ENCODE results near the gene ZNF799.
"Not testable (repeated sequence)": the region's sequence is repeated elsewhere in the genome, so short reads cannot be mapped to it uniquely, and the experiment has no call there.

ZNF799 gene

DNA sequence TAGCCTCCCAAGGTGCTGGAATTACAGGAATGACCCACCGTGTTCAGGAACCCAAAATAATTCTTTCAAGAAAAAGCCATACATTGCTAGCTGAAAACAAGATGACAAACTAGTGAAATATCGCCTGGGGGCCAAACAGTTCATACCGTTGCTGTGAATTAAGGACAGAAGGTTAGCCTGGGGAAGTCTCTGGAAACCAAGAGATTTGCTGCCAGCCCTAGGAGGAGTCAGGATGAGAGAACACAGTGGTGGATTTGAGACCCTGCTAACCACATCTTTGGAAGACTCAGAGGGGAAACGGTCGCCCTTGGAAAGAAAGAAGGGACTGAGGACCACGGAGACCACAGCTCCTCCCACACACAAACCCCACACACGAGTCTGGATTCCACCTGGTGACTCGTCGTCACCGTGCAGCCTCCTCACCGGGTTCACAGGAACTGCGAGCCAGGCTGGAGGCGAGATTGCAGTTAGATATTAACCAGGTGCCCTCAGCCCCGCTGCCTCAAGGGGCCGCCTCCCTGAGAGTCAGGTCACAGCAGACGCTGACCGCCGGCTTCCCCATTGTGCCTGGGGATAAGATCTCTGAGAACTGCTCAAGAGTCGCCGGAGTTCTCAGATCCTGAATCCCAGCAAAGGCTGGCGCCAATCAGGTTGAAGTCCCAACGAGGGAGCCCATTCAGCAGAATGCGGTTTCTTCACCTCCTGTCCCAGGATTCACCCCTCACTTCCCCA lies 1.0 kb downstream of the ZNF799 start:
- Histone ChIP-seq H3K9ac (ENCODE audit: low read depth, low read length) (peak overlapping the region; percentile 65), H3K4me3 (ENCODE audit: low read depth, low read length) (peak overlapping the region; percentile 75)
- not testable (repeated sequence) for H3K9me3 ChIP-seq (ENCODE audit: control insufficient read depth, insufficient read depth, low read length); H3K36me3 ChIP-seq (ENCODE audit: control insufficient read depth, insufficient read depth, low read length); H3K4me1 ChIP-seq (ENCODE audit: control insufficient read depth, insufficient read depth, low read length); H3K27me3 ChIP-seq (ENCODE audit: control insufficient read depth, insufficient read depth, low read length)

GRCh38 chr19:12391148-12391547 lies 9.9 kb downstream of the ZNF799 start:
- not testable (repeated sequence) for H3K9ac ChIP-seq (ENCODE audit: low read depth, low read length); H3K4me3 ChIP-seq (ENCODE audit: low read depth, low read length); H3K36me3 ChIP-seq (ENCODE audit: control insufficient read depth, insufficient read depth, low read length); H3K9me3 ChIP-seq (ENCODE audit: control insufficient read depth, insufficient read depth, low read length); H3K27me3 ChIP-seq (ENCODE audit: control insufficient read depth, insufficient read depth, low read length); H3K4me1 ChIP-seq (ENCODE audit: control insufficient read depth, insufficient read depth, low read length)

GRCh38 chr19:12386365-12386764 lies 14.7 kb downstream of the ZNF799 start:
- not testable (repeated sequence) for H3K9ac ChIP-seq (ENCODE audit: low read depth, low read length); H3K36me3 ChIP-seq (ENCODE audit: control insufficient read depth, insufficient read depth, low read length); H3K9me3 ChIP-seq (ENCODE audit: control insufficient read depth, insufficient read depth, low read length); H3K4me1 ChIP-seq (ENCODE audit: control insufficient read depth, insufficient read depth, low read length); H3K4me3 ChIP-seq (ENCODE audit: low read depth, low read length); H3K27me3 ChIP-seq (ENCODE audit: control insufficient read depth, insufficient read depth, low read length)

DNA sequence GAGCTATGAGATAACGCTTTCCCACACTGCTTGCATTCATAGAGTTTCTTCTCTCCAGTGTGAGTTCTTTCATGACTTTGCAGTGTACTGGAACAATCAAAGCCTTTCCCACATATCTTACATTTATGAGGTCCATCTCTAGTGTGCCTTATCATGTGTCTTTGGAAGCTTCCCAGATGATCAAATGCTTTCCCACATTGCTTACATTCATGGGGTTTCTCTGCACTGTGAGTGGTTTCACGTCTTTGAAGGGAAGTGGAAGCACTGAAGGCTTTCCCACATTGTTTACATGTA lies 20.7 kb downstream of the ZNF799 start:
- Histone ChIP-seq H3K9me3 (ENCODE audit: control insufficient read depth, insufficient read depth, low read length) (no peaks in the 10 kb centered on the region), H3K36me3 (ENCODE audit: control insufficient read depth, insufficient read depth, low read length) (no peaks in the 10 kb centered on the region), H3K4me1 (ENCODE audit: control insufficient read depth, insufficient read depth, low read length) (no peaks in the 10 kb centered on the region), H3K9ac (ENCODE audit: low read depth, low read length) (no peak overlapping the region), H3K27me3 (ENCODE audit: control insufficient read depth, insufficient read depth, low read length) (no peaks in the 10 kb centered on the region), H3K4me3 (ENCODE audit: low read depth, low read length) (no peak overlapping the region)

- Histone ChIP-seq H3K9ac (ENCODE audit: low read depth, low read length) (no peak overlapping the region), H3K4me3 (ENCODE audit: low read depth, low read length) (no peak overlapping the region), H3K36me3 (ENCODE audit: control insufficient read depth, insufficient read depth, low read length) (no peaks in the 10 kb centered on the region), H3K4me1 (ENCODE audit: control insufficient read depth, insufficient read depth, low read length) (no peaks in the 10 kb centered on the region), H3K9me3 (ENCODE audit: control insufficient read depth, insufficient read depth, low read length) (no peaks in the 10 kb centered on the region), H3K27me3 (ENCODE audit: control insufficient read depth, insufficient read depth, low read length) (no peaks in the 10 kb centered on the region)
Observed at GRCh38 chr19:12379732-12380443, 21.2 kb downstream of the ZNF799 start.

DNA sequence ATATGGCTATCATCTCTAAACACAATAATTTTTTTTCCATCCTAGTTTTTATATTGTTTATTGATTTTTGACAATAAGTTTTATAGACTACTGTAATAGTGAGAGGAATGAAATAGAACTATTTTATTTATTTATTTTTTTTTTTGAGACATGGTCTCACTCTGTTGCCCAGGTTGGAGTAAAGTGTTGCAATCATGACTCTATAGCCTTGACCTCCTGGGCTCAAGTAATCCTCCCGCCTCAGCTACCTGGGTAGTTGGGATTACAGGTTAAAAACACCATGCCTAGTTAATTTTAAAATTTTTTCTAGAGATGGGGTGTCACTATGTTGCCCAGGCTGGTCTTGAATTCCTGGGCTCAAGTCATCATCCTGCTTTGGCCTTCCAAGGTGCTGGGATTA lies 27.0 kb downstream of the ZNF799 start:
- peaks cover 3% of the 10 kb centered on the region for H3K9me3 ChIP-seq (ENCODE audit: control insufficient read depth, insufficient read depth, low read length)
- H3K27me3 ChIP-seq (ENCODE audit: control insufficient read depth, insufficient read depth, low read length) = no peaks in the 10 kb centered on the region
- H3K9ac ChIP-seq (ENCODE audit: low read depth, low read length) = no peak overlapping the region
- no peaks in the 10 kb centered on the region for H3K36me3 ChIP-seq (ENCODE audit: control insufficient read depth, insufficient read depth, low read length)
- H3K4me3 ChIP-seq (ENCODE audit: low read depth, low read length) = no peak overlapping the region
- no peaks in the 10 kb centered on the region for H3K4me1 ChIP-seq (ENCODE audit: control insufficient read depth, insufficient read depth, low read length)

- Histone ChIP-seq H3K9me3 (ENCODE audit: control insufficient read depth, insufficient read depth, low read length) (no peaks in the 10 kb centered on the region), H3K4me1 (ENCODE audit: control insufficient read depth, insufficient read depth, low read length) (no peaks in the 10 kb centered on the region), H3K27me3 (ENCODE audit: control insufficient read depth, insufficient read depth, low read length) (peaks cover 6% of the 10 kb centered on the region), H3K36me3 (ENCODE audit: control insufficient read depth, insufficient read depth, low read length) (no peaks in the 10 kb centered on the region), H3K4me3 (ENCODE audit: low read depth, low read length) (peak within 1 kb of the TSS; percentile 82), H3K9ac (ENCODE audit: low read depth, low read length) (peak within 1 kb of the TSS; percentile 76)
Observed at GRCh38 chr19:12365236-12366162, 35.6 kb downstream of the ZNF799 start, which contains the start of gene ZNF442. Gene ZNF442, minus strand, starts transcription at chr19:12365683. Its CDS starts 2,052 bp downstream, at chr19:12363631.

- Histone ChIP-seq H3K27me3 (ENCODE audit: control insufficient read depth, insufficient read depth, low read length) (peaks cover 6% of the 10 kb centered on the region), H3K9ac (ENCODE audit: low read depth, low read length) (peak overlapping the region; percentile 76), H3K4me3 (ENCODE audit: low read depth, low read length) (peak overlapping the region; percentile 82), H3K9me3 (ENCODE audit: control insufficient read depth, insufficient read depth, low read length) (no peaks in the 10 kb centered on the region), H3K36me3 (ENCODE audit: control insufficient read depth, insufficient read depth, low read length) (no peaks in the 10 kb centered on the region), H3K4me1 (ENCODE audit: control insufficient read depth, insufficient read depth, low read length) (no peaks in the 10 kb centered on the region)
Observed at GRCh38 chr19:12364391-12365235, 36.5 kb downstream of the ZNF799 start.

GRCh38 chr19:12362236-12362635 lies 38.8 kb downstream of the ZNF799 start:
- H3K36me3 ChIP-seq (ENCODE audit: control insufficient read depth, insufficient read depth, low read length); H3K9me3 ChIP-seq (ENCODE audit: control insufficient read depth, insufficient read depth, low read length); H3K9ac ChIP-seq (ENCODE audit: low read depth, low read length); H3K27me3 ChIP-seq (ENCODE audit: control insufficient read depth, insufficient read depth, low read length); H3K4me1 ChIP-seq (ENCODE audit: control insufficient read depth, insufficient read depth, low read length); H3K4me3 ChIP-seq (ENCODE audit: low read depth, low read length): not testable (repeated sequence)

- Histone ChIP-seq H3K9me3 (ENCODE audit: control insufficient read depth, insufficient read depth, low read length) (peaks cover 23% of the 10 kb centered on the region), H3K27me3 (ENCODE audit: control insufficient read depth, insufficient read depth, low read length) (no peaks in the 10 kb centered on the region), H3K9ac (ENCODE audit: low read depth, low read length) (no peak overlapping the region), H3K4me1 (ENCODE audit: control insufficient read depth, insufficient read depth, low read length) (no peaks in the 10 kb centered on the region), H3K4me3 (ENCODE audit: low read depth, low read length) (no peak overlapping the region), H3K36me3 (ENCODE audit: control insufficient read depth, insufficient read depth, low read length) (no peaks in the 10 kb centered on the region)
Observed at GRCh38 chr19:12353375-12353774, 47.7 kb downstream of the ZNF799 start.

DNA sequence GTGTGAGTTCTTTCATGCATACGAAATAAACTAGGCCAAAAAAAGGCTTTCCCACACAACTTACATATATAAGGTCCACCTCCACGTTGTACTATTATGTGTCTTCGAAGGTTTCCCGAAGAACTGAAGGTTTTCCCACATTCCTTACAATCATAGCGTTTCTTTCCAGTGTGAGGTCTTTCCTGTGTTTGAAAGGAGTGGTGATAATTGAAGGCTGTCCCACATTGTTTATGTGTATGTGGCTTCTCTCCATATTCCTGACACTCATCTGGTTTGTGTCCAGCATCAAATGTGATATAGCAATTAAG lies 50.2 kb downstream of the ZNF799 start:
- Histone ChIP-seq H3K36me3 (ENCODE audit: control insufficient read depth, insufficient read depth, low read length) (no peaks in the 10 kb centered on the region), H3K9me3 (ENCODE audit: control insufficient read depth, insufficient read depth, low read length) (peaks cover 23% of the 10 kb centered on the region), H3K4me3 (ENCODE audit: low read depth, low read length) (no peak overlapping the region), H3K4me1 (ENCODE audit: control insufficient read depth, insufficient read depth, low read length) (no peaks in the 10 kb centered on the region), H3K27me3 (ENCODE audit: control insufficient read depth, insufficient read depth, low read length) (no peaks in the 10 kb centered on the region), H3K9ac (ENCODE audit: low read depth, low read length) (no peak overlapping the region)

Data from iPS-15b (cell line).